HepG2 (cell line): Measurements from ENCODE around the gene MCM3AP. TPM values are rescaled to one million over a fixed set of nuclear protein-coding genes. Genes with fewer than 3 reads are reported as not detected.

Experiments used
- BRD4 ChIP-seq: sonication (generic); formaldehyde crosslinking; IDR thresholded peaks from 2 replicates; pipeline ENCODE4 v1.4.0; 2020; ENCODE audit warnings: missing genetic modification reagents
- FOXA3 ChIP-seq: IDR thresholded peaks from 2 replicates; pipeline ENCODE4 v1.6.1; 2016; ENCODE audit warnings: missing genetic modification reagents, missing compliant biosample characterization
- FOXP1 ChIP-seq, 2 experiments: fragments of 450-650 bp in 1 of 2; IDR thresholded peaks; 2 replicates each; pipeline ENCODE4 v1.6.1; 2017 to 2018; ENCODE audit warnings: antibody characterized with exemption in 1 of 2
- GZF1 ChIP-seq: sonication (generic); formaldehyde crosslinking; IDR thresholded peaks from 2 replicates; pipeline ENCODE4 v1.5.1; 2020; ENCODE audit warnings: mild to moderate bottlenecking, missing genetic modification reagents
- KLF9 ChIP-seq: IDR thresholded peaks from 2 replicates; pipeline ENCODE4 v1.6.1; 2016; ENCODE audit warnings: low read depth
- MAZ ChIP-seq, 2 experiments: sonication (generic) in 1 of 2; formaldehyde crosslinking in 1 of 2; IDR thresholded peaks; 2 replicates each; pipeline versions ENCODE4 v1.5.0 to v1.6.1; 2012 to 2020; ENCODE audit warnings: low read depth in 2 of 2, mild to moderate bottlenecking in 2 of 2, borderline replicate concordance in 1 of 2, improper control_type of control experiment in 1 of 2, low read length in 1 of 2, missing genetic modification reagents in 1 of 2, moderate library complexity in 1 of 2
- MZF1 ChIP-seq: sonication (generic); formaldehyde crosslinking; IDR thresholded peaks from 2 replicates; pipeline ENCODE4 v1.8.1; 2023; ENCODE audit warnings: mild to moderate bottlenecking, missing genetic modification reagents, borderline replicate concordance
- NFE2L2 ChIP-seq: fragments of 150-350 bp; IDR thresholded peaks from 2 replicates; pipeline ENCODE4 v1.6.1; 2014; ENCODE audit warnings: low read length
- PHF20 ChIP-seq: sonication (generic); formaldehyde crosslinking; IDR thresholded peaks from 2 replicates; pipeline ENCODE4 v1.5.0; 2020; ENCODE audit warnings: mild to moderate bottlenecking, missing genetic modification reagents
- PHF21A ChIP-seq: sonication (generic); formaldehyde crosslinking; IDR thresholded peaks from 2 replicates; pipeline ENCODE4 v1.5.0; 2020; ENCODE audit warnings: mild to moderate bottlenecking, missing genetic modification reagents
- PITX1 ChIP-seq: sonication (generic); formaldehyde crosslinking; IDR thresholded peaks from 2 replicates; pipeline ENCODE4 v1.5.1; 2020; ENCODE audit warnings: mild to moderate bottlenecking, missing genetic modification reagents
- PRDM4 ChIP-seq: sonication (generic); formaldehyde crosslinking; IDR thresholded peaks from 2 replicates; pipeline ENCODE4 v1.9.0; 2021; ENCODE audit warnings: missing genetic modification reagents, borderline replicate concordance
- TARDBP ChIP-seq: sonication (generic); formaldehyde crosslinking; IDR thresholded peaks from 2 replicates; pipeline ENCODE4 v1.8.0; 2022; ENCODE audit warnings: mild to moderate bottlenecking, missing genetic modification reagents
- TP53 ChIP-seq: sonication (generic); formaldehyde crosslinking; conservative IDR thresholded peaks from 2 replicates; pipeline ENCODE4 v1.4.0; 2020; ENCODE audit warnings: missing genetic modification reagents
- ZBTB2 ChIP-seq: sonication (generic); formaldehyde crosslinking; IDR thresholded peaks from 2 replicates; pipeline ENCODE4 v1.8.0; 2022; ENCODE audit warnings: low read depth, missing genetic modification reagents
- ZNF18 ChIP-seq: sonication (generic); formaldehyde crosslinking; IDR thresholded peaks from 2 replicates; pipeline ENCODE4 v1.8.0; 2022; ENCODE audit warnings: mild to moderate bottlenecking, missing genetic modification reagents; ENCODE audit not compliant: insufficient replicate concordance
- ZNF446 ChIP-seq: sonication (generic); formaldehyde crosslinking; IDR thresholded peaks from 2 replicates; pipeline ENCODE4 v1.5.0; 2020; ENCODE audit warnings: mild to moderate bottlenecking, missing genetic modification reagents
- ZNF746 ChIP-seq: sonication (generic); formaldehyde crosslinking; IDR thresholded peaks from 2 replicates; pipeline ENCODE4 v1.8.0; 2022; ENCODE audit warnings: mild to moderate bottlenecking, missing genetic modification reagents
- ZNF816 ChIP-seq: sonication (generic); formaldehyde crosslinking; IDR thresholded peaks from 2 replicates; pipeline ENCODE4 v1.8.0; 2022; ENCODE audit warnings: missing genetic modification reagents, mild to moderate bottlenecking, borderline replicate concordance
- polyA plus RNA-seq, 8 experiments: library from polyadenylated mRNA; depleted of rRNA in 3 of 8; stranded (reverse) in 7 of 8; unstranded in 1 of 8; fragments of >200 nt; fragmentation: Illumina TruSeq in 4 of 8; extraction: Trizol in 4 of 8; gene quantifications; 2 replicates each; pipeline versions ENCODE4 v1.2.1 to v1.2.3, GENCODE V29; 2011 to 2016; ENCODE audit warnings: low read depth in 4 of 8, missing spikeins in 1 of 8, mixed read lengths in 1 of 8; ENCODE audit not compliant: insufficient read depth in 1 of 8
- total RNA-seq, 5 experiments: library from RNA; depleted of rRNA; stranded (reverse); fragments of >200 nt; fragmentation: Illumina TruSeq; extraction: Trizol; gene quantifications; 2 replicates each; pipeline ENCODE4 v1.2.3, GENCODE V29; 2016; ENCODE audit warnings: low read depth in 1 of 5
- TF ChIP-seq, protein P1 (sequence below): IDR thresholded peaks from 2 replicates; pipeline ENCODE4 v1.6.1; 2016; ENCODE audit warnings: missing biosample characterization, missing genetic modification reagents, low read depth

The MCM3AP gene
- total and polyA plus RNA-seq, 2 of the 13 experiments (the other 11 are each of a cell fraction or from before 2014, with no cell fraction given) = 27.0 to 54.7 TPM

DNA sequence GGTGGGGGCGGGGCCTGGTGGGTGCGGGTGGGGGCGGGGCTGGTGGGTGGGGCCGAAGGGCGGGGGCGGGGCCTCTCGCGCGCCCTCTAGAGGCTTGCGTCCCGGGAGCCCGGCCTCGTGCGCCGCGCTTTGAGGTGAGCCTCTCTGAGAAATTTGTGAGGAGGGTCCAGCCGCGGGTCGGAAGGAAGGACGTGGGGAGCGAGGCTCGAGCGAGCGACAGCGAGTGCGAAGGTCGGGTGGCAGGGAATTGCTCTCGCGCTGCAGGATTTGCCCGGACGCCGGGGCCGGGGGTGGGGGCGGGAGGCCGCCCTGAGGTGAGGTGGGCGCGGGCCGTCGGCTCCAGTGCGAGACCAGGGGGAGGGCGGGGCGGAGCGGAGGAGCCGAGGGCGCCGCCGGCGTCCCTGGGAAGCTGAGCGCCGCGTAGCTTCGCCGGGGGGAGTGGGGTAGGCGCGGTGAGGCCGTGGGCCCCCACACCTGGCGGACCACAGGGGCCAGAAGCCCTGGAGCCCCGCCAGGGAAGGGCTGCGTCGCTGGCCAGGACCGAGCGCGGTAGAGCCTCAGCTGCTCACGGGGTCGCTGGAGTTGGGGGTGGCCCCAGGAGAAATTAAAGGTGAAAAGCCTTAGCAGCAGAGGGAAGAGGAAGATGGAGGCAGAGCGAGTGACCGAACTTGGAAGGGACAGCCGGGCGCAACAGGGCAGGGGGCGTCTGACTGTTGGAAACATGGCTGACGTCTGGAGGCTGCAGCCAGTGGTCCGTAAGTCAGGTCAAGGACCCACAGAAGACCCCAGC lies 56.1 kb downstream of the MCM3AP start (continued):
- TF ChIP-seq GZF1 (CRISPR knock-in tag) = no peak
- TF ChIP-seq, protein P1, sequence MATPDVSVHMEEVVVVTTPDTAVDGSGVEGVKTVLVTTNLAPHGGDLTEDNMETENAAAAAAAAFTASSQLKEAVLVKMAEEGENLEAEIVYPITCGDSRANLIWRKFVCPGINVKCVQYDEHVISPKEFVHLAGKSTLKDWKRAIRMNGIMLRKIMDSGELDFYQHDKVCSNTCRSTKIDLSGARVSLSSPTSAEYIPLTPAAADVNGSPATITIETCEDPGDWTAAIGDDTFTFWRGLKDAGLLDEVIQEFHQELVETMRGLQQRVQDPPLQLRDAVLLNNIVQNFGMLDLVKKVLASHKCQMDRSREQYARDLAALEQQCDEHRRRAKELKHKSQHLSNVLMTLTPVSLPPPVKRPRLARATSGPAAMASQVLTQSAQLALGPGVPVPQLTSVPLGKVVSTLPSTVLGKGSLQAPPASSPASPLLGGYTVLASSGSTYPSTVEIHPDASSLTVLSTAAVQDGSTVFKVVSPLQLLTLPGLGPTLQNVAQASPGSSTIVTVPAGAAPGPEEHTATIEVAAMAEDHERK (CRISPR knock-in tag) = no peak
- TF ChIP-seq TP53 (CRISPR knock-in tag) = no peak
- TF ChIP-seq PHF21A = no peak
- TF ChIP-seq ZNF816 (CRISPR knock-in tag) = no peak
- no peak for TF ChIP-seq PHF20
- 0 out of 2 replicates have a peak, but pooled peaks have one; percentile 5 for TF ChIP-seq FOXA3 (CRISPR knock-in tag)
- no peak for TF ChIP-seq ZBTB2
- 0 out of 2 replicates have a peak, but pooled peaks have one; percentile 14 for TF ChIP-seq TARDBP (CRISPR knock-in tag)
- no peak; the same call in 1 of the 2 replicates for TF ChIP-seq ZNF446 (CRISPR knock-in tag)
- no peak for TF ChIP-seq FOXP1 (IDR thresholded peaks at IDR 0.05)
- TF ChIP-seq FOXP1 (CRISPR knock-in tag; IDR thresholded peaks at IDR 0.05) = no peak
- no peak for TF ChIP-seq NFE2L2
- peak; percentile 57; the same call in 1 of the 2 replicates for TF ChIP-seq MAZ (IDR thresholded peaks at IDR 0.05; ENCODE audit: borderline replicate concordance, low read depth, low read length)
- TF ChIP-seq MAZ (CRISPR knock-in tag; IDR thresholded peaks at IDR 0.05; ENCODE audit: low read depth) = peak; percentile 19; the same call in 1 of the 2 replicates
- TF ChIP-seq KLF9 = no peak
- TF ChIP-seq BRD4 (CRISPR knock-in tag) = no peak
- TF ChIP-seq PRDM4 (CRISPR knock-in tag) = no peak
- TF ChIP-seq PITX1 (CRISPR knock-in tag) = no peak
- peak; percentile 77 for TF ChIP-seq ZNF746
- no peak for TF ChIP-seq MZF1 (CRISPR knock-in tag)
- TF ChIP-seq ZNF18 = no peak
